Measurements from ENCODE around the gene LGALS4.
A peak's percentile ranks its signal among the peaks of the same experiment; 100 is the strongest.
"Not testable (repeated sequence)": the region's sequence is repeated elsewhere in the genome, so short reads cannot be mapped to it uniquely, and the experiment has no call there.

LGALS4 gene

DNA sequence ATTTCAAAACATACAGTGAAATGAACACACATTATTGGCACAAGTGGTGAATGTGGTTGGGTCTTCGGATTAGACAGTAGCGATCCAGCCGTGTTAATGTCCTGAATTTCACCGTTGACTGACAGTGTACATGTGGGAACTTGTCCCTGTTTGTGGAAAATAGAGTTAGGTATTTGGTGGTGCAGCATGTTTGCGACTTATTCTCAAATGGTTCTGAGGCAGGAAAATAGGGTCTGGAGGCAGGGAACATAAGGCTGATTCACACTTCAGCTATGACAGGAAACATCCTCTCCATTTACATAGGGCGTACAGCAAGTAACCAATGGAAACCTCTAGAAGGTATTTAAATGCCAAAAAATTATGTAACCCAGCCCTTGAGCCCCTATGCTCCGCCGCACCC lies 19.6 kb downstream of the LGALS4 start:
- no peak for DNase-seq

DNA sequence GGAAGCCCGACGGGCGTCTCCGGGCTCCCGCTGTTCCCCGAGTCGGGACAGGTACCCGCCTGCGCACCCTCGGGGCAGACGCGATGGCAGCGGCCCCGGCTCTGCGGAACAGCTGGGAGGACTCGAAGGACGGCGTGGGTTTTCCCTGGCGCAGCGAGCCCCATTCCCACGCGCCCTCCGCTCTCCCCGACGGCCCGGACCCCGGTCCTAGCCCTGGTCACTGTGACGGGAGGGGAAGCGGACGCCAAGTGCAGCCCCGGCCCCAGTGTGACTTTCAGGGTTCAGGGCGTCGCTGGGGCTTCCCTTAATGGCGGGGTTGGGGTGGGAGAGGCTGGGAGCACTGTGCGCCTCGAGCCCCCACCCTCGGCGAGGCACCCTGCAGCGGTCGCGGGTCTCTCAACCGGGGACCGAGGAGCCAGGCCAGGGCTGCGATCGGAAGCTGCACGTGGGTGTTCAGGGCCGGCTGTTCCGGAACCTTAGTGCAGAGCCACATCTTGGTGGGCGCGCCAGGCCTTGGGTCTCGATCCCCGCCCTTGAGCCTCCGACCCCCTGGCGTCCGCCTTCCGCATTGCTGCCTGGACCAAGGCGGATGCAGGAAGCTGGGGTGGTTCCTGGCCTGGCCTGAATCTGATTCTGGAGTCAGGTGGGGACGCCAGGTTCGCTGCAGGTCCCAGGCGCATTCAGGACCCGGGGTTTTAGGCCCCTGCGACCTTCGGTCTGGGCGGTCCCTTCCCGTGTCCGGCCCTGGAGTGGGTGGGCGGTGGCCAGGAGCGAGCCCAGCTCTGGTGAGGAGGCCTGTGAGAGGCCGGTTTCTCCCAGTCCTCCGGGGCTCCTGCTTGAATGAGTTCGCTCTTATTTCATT lies 20.3 kb downstream of the LGALS4 start:
- DNase-seq, result peak; percentile 40

DNA sequence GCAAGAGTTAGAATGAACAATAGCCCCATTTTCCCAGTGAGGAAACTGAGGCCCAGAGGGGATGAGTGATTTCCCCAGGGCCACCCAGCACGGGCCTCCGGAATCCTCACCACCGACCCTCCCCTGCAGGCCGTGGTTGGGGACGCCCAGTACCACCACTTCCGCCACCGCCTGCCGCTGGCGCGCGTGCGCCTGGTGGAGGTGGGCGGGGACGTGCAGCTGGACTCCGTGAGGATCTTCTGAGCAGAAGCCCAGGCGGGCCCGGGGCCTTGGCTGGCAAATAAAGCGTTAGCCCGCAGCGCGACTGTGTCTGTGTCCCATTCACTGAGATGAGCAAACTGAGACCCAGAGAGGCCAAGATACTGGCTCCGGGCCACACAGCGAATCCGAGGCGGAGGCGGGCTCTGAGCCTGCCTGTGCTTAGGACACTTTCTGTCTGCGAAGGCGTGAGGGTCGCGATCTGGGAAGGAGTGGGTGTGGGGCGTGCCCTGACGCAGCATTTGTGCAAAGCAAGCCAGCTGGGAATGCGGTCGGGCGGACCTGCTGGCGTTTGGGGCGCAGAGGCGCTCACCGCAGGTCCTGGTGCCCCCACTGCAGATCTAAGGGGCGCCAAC lies 21.2 kb downstream of the LGALS4 start:
- not testable (repeated sequence) for DNase-seq

DNA sequence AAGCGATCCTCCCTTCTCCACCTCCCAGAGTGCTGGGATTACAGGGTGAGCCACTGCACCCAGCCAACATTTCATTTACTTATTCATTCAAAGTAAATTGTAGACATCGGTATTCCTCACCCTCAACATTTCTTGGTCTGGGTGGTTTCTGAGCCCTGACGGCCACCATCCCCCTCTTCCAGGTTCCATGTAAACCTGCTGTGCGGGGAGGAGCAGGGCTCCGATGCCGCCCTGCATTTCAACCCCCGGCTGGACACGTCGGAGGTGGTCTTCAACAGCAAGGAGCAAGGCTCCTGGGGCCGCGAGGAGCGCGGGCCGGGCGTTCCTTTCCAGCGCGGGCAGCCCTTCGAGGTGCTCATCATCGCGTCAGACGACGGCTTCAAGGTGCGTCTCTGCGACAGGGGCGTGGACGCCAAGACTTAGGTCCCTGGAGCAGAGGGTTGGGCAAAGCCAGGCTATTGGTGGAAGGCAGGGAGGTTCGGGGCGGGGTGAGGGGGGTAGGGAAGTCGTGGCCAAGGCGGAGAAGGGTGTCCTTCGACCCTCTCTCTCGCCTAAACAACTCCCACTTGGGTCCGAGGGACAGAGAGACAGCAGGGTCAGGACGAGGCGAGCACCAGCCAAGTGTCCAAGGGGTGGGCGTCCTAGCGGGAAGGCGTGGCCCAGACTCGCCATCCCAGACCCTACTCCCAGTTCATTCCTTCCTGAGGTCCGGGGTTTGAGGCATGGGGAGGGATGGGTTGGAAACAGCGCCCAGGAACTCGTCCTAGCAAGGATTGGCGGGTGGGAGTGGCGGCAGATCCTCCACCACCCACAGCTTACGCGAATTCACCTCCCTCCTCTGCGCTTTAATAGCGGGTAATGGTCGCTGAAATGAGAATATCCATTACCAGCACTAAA lies 22.0 kb downstream of the LGALS4 start:
- not testable (repeated sequence) for DNase-seq

- no peak for DNase-seq
Measured at GRCh38 chr19:38788478-38789243, 24.1 kb downstream of the LGALS4 start, which contains the start of gene LGALS7B. LGALS7B (plus strand) TSS chr19:38789200; CDS start chr19:38789227, 27 bp downstream.

DNA sequence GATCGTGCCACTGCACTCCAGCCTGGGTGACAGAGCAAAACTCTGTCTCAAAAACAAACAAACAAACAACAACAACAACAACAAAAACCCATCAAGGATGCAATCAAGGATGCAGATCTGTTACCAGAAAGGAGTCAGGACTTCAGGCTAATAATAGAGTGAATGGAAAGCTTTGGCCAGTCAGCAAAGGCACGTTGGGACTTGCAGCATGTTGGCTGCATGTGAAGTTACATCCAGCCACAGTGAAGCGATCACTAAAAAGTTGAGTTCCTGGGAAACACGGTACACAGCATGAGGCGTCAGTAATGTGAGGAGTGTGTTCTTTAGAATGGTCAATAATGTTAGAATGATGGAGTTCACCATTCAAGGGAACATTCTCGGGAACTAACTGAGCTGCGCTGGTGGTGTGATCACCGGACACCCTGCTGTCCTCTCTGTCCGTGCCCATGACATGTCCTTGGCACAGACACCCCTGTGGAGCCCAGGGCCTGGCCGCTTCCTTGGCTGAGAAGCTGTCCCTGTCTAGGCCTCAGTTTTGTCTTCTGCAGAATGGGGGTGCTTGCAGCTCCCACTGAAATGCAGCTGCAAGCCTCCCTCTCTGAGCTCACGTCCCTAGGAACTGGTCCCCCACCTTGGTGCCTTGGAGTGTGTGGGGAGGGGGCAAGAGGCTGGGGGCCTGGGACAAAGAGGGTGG lies 26.0 kb downstream of the LGALS4 start:
- no peak for DNase-seq

DNA sequence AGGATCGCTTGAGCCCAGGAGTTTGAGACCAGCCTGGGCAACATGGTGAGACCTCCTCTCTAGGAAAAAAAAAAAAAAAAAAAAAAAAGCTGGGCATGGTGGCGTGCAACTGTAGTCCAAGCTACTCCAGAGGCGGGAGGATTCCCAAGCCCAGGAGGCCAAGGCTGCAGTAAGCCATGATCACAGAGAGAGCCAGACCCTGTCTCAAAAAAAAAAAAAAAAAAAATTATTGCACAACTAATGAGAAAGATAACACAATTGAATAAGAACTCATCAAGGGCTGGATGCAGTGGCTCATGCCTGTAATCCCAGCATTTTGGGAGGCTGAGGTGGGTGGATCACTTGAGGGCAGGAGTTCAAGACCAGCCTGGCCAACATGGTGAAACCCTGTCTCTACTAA lies 26.7 kb downstream of the LGALS4 start:
- DNase-seq, result not testable (repeated sequence)

DNA sequence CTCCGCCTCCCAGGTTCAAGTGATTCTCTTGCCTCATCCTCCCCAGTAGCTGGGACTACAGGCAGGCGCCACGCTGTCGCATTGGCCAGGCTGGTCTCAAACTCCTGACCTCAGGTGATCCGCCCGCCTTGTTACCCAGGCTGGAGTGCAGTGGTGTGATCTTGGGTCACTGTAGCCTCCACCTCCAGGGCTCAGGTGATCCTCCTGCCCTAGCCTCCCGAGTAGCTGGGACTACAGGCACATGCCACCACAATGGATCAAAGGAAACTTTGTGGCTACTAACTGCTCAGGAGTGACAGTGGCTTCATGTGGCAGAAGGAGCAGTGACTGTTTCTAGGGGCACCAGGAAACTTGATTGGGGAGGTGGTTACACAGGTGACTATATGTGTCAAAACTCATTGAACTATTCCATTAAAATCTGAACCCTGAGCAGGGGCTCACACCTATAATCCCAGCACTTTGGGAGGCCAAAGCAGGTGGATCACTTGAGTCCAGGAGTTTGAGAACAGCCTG lies 27.5 kb downstream of the LGALS4 start:
- DNase-seq, result no peak

- DNase-seq, result no peak
Measured at GRCh38 chr19:38784224-38784623, 28.5 kb downstream of the LGALS4 start.

DNA sequence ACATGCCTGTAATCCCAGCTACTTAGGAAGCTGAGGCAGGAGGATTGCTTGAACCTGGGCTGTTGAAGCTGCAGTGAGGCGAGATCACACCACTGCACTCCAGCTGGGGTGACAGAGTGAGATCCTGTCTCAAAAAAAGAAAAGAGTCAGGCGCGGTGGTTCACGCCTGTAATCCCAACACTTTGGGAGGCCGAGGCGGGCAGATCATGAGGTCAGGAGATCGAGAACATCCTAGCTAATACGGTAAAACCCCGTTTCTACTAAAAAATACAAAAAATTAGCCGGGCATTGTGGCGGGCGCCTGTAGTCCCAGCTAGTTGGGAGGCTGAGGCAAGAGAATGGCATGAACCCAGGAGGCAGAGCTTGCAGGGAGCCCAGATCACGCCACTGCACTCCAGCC lies 30.5 kb downstream of the LGALS4 start:
- DNase-seq, result not testable (repeated sequence)

DNA sequence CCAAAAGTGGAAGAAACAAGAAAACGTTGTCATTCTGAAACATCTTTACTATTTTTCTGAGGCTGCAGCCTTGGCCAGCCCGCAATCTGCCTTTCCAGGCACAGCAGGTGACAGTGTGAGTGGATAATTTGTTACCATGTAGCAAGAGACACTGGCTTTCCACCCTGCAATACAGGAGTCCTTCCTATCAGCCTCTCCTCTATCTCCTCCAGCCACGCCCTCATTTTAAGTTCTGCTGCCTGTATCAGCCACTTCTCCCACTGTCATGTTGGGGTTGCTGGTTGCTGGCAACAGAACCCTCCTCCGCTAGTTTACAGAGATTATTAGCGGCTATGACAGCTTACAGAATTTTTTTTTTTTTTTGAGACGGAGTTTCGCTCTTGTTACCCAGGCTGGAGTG lies 31.7 kb downstream of the LGALS4 start:
- no peak for DNase-seq

- DNase-seq, result no peak
Measured at GRCh38 chr19:38780443-38780842, 32.3 kb downstream of the LGALS4 start.

- DNase-seq, result no peak
Measured at GRCh38 chr19:38778733-38779132, 34.0 kb downstream of the LGALS4 start.

DNA sequence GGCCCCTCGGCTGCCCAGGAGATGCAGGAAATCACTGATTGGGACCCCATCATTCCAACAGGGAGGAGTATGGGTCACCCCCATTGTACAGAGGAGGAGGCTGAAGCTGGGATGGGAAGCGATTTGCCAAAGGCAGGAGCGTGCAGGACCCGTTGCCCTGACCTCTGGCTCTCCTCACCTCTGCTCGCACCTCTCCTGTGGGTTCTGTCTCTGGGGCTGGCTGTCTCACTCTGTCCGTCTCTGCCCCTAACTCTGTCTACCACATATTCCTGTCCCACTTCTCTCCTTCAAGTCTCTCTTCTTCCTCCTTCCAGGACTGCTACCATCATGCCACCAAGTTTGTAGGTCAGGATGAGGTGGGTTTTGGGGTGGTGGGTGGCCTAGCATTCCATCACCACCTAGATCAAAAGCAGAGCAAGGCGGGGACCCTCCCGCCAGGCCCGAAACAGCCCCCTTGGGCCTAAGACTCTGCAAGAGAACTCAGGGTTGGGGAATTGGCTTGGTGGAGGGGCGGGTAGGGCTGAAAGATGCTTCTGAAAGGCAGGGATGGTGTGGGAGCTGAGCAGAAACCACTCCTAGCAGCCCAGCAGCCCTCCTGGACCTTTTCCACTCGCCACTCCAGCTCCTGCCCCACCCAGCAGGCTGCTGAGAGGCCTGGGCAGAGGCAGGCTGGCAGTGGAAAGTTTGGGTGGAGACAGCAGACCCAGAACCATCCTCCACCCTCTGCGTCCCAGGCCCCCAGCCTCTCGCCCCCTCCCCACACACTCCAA lies 38.4 kb downstream of the LGALS4 start:
- no peak for DNase-seq

- no peak for DNase-seq
Measured at GRCh38 chr19:38773469-38774177, 39.1 kb downstream of the LGALS4 start, which contains the start of gene LGALS7. LGALS7 (minus strand) TSS chr19:38773517; CDS start chr19:38773492, 25 bp downstream.

DNA sequence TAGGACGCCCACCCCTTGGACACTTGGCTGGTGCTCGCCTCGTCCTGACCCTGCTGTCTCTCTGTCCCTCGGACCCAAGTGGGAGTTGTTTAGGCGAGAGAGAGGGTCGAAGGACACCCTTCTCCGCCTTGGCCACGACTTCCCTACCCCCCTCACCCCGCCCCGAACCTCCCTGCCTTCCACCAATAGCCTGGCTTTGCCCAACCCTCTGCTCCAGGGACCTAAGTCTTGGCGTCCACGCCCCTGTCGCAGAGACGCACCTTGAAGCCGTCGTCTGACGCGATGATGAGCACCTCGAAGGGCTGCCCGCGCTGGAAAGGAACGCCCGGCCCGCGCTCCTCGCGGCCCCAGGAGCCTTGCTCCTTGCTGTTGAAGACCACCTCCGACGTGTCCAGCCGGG lies 41.2 kb downstream of the LGALS4 start:
- not testable (repeated sequence) for DNase-seq

- DNase-seq, result not testable (repeated sequence)
Measured at GRCh38 chr19:38770949-38771275, 41.8 kb downstream of the LGALS4 start.

DNA sequence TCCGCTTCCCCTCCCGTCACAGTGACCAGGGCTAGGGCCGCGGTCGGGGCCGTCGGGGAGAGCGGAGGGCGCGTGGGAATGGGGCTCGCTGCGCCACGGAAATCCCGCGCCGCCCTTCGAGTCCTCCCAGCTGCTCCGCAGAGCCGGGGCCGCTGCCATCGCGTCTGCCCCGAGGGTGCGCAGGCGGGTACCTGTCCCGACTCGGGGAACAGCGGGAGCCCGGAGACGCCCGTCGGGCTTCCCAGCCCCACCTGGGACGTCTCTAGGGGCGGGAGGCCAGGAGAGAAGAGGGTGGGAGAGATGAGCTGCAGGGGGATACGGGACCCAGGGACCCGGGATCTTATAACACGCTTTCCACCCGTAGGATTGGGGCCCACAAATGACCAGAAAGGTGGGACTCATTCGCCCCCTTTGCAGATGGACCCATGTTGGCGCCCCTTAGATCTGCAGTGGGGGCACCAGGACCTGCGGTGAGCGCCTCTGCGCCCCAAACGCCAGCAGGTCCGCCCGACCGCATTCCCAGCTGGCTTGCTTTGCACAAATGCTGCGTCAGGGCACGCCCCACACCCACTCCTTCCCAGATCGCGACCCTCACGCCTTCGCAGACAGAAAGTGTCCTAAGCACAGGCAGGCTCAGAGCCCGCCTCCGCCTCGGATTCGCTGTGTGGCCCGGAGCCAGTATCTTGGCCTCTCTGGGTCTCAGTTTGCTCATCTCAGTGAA lies 42.4 kb downstream of the LGALS4 start:
- DNase-seq, result not testable (repeated sequence)

DNA sequence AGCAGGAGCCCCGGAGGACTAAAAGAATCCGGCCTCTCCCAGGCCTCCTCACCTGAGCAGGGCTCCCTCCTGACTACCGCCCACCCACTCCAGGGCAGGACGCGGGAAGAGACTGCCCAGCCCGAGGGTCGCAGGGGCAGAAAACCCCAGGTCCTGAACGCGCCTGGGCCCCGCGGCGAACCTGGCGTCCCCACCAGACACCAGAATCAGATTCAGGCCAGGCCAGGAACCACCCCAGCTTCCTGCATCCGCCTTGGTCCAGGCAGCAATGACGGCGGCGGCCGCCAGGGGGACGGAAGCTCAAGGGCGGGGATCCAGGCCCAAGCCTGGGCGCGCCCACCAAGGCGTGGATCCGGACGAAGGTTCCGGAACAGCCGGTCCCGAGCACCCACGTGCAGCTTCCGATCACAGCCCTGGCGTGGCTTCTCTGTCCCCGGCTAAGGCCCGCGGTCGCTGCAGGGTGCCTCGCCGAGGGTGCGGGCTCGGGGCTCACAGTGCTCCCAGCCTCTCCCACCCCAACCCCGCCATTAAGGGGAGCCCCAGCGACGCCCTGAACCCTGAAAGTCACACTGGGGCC lies 43.0 kb downstream of the LGALS4 start:
- DNase-seq, result peak; percentile 90
